BE2C (cell line): ENCODE data around the gene STOM.

Experiments used
- DNase-seq: peaks from one replicate; pipeline ENCODE4 v3.0.0-alpha.2; 2020
- H3K27me3 ChIP-seq: fragments of 250-450 bp; sonication (Bioruptor Pico); 2 replicates; pipeline ENCODE4 v1.5.1; 2020; ENCODE audit warnings: mild to moderate bottlenecking
- H3K36me3 ChIP-seq: fragments of 250-450 bp; sonication (Bioruptor Pico); 2 replicates; pipeline ENCODE4 v1.5.1; 2020; ENCODE audit warnings: mild to moderate bottlenecking
- H3K4me1 ChIP-seq: fragments of 250-450 bp; sonication (Bioruptor Pico); 2 replicates; pipeline ENCODE4 v1.5.1; 2020
- H3K4me3 ChIP-seq: 2 replicates; pipeline ENCODE4 v1.5.1; 2011; ENCODE audit warnings: low read depth, low read length
- H3K9me3 ChIP-seq: fragments of 250-450 bp; sonication (Bioruptor Pico); 2 replicates; pipeline ENCODE4 v1.5.1; 2020
- TF ChIP-seq, protein P1 (sequence below): IDR thresholded peaks from 2 replicates; pipeline ENCODE4 v1.5.1; 2012; ENCODE audit warnings: mild to moderate bottlenecking, low read depth, low read length

STOM gene

DNA sequence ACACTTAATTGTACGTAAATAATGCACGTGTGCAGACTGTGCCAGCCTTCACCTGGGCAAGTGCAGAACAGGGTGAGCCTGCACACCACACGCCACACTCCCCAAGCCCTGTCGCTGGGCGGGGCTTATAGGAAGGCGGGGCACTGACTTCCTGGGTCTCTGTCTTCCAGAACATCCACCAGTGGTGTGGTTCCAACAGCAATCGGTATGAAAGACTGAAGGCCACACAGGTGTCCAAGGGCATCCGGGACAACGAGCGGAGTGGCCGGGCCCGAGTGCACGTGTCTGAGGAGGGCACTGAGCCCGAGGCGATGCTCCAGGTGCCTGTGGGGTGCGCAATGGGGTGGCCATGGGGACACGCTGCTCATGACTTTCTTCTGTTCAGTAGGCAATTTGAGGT lies 57.9 kb downstream of the STOM start:
- DNase-seq, result no peak
- Histone ChIP-seq H3K27me3 (no peaks in the 10 kb centered on the region), H3K36me3 (no peaks in the 10 kb centered on the region), H3K4me1 (no peaks in the 10 kb centered on the region), H3K9me3 (no peaks in the 10 kb centered on the region), H3K4me3 (no peak overlapping the region)
- TF ChIP-seq, protein P1, sequence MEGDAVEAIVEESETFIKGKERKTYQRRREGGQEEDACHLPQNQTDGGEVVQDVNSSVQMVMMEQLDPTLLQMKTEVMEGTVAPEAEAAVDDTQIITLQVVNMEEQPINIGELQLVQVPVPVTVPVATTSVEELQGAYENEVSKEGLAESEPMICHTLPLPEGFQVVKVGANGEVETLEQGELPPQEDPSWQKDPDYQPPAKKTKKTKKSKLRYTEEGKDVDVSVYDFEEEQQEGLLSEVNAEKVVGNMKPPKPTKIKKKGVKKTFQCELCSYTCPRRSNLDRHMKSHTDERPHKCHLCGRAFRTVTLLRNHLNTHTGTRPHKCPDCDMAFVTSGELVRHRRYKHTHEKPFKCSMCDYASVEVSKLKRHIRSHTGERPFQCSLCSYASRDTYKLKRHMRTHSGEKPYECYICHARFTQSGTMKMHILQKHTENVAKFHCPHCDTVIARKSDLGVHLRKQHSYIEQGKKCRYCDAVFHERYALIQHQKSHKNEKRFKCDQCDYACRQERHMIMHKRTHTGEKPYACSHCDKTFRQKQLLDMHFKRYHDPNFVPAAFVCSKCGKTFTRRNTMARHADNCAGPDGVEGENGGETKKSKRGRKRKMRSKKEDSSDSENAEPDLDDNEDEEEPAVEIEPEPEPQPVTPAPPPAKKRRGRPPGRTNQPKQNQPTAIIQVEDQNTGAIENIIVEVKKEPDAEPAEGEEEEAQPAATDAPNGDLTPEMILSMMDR, result no peak

GRCh38 chr9:121310571-121310970 lies 59.5 kb downstream of the STOM start:
- H3K4me3 ChIP-seq, result no peak overlapping the region
- H3K9me3 ChIP-seq, result no peaks in the 10 kb centered on the region
- H3K36me3 ChIP-seq, result no peaks in the 10 kb centered on the region
- no peak for DNase-seq
- no peaks in the 10 kb centered on the region for H3K27me3 ChIP-seq
- H3K4me1 ChIP-seq, result no peaks in the 10 kb centered on the region
- TF ChIP-seq, protein P1, result no peak

DNA sequence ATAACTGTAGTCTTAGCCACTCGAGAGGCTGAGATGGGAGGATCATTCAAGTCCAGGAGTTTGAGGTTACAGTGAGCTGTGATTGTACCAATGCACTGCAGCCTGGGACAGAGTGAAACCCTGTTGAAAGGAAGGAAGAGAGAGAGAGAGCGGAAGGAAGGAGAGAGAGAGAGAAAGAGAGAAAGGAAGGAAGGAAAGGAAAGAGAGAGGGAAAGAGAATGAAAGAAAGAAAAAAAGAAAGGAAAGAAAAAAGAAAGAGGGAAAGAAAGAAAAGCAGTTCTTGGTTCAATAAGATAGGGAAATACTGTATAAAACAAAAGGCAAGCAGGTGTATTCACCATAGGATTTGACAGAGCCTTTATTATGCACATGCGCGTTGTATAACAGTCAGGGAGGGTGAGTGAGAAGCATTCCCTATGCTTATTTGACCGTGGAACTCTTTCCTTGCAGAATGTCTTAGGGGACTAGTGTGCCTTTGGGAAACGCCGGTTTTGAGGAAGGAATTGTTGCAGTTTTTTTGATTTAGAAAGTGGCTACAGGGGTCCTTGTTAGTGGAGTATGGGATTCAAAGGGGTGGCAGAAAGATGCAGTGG lies 60.1 kb downstream of the STOM start:
- Histone ChIP-seq H3K9me3 (no peaks in the 10 kb centered on the region), H3K27me3 (no peaks in the 10 kb centered on the region), H3K4me3 (no peak overlapping the region), H3K4me1 (no peaks in the 10 kb centered on the region), H3K36me3 (no peaks in the 10 kb centered on the region)
- DNase-seq, result no peak
- TF ChIP-seq, protein P1, result no peak

GRCh38 chr9:121309171-121309570 lies 60.9 kb downstream of the STOM start:
- no peaks in the 10 kb centered on the region for H3K36me3 ChIP-seq
- TF ChIP-seq, protein P1, result no peak
- no peak overlapping the region for H3K4me3 ChIP-seq
- H3K4me1 ChIP-seq, result no peaks in the 10 kb centered on the region
- no peaks in the 10 kb centered on the region for H3K27me3 ChIP-seq
- H3K9me3 ChIP-seq, result no peaks in the 10 kb centered on the region
- no peak for DNase-seq

GRCh38 chr9:121308765-121309164 lies 61.3 kb downstream of the STOM start:
- no peak for DNase-seq
- H3K4me3 ChIP-seq, result no peak overlapping the region
- H3K36me3 ChIP-seq, result no peaks in the 10 kb centered on the region
- no peaks in the 10 kb centered on the region for H3K4me1 ChIP-seq
- no peaks in the 10 kb centered on the region for H3K27me3 ChIP-seq
- no peaks in the 10 kb centered on the region for H3K9me3 ChIP-seq
- TF ChIP-seq, protein P1, result no peak

GRCh38 chr9:121307976-121308375 lies 62.1 kb downstream of the STOM start:
- H3K9me3 ChIP-seq, result no peaks in the 10 kb centered on the region
- DNase-seq, result no peak
- TF ChIP-seq, protein P1, result no peak
- H3K4me3 ChIP-seq, result no peak overlapping the region
- no peaks in the 10 kb centered on the region for H3K4me1 ChIP-seq
- H3K36me3 ChIP-seq, result no peaks in the 10 kb centered on the region
- H3K27me3 ChIP-seq, result no peaks in the 10 kb centered on the region
